HG03060 (cell line): Measurements from ENCODE around the gene BCAM.
"Not testable (repeated sequence)": the region's sequence is repeated elsewhere in the genome, so short reads cannot be mapped to it uniquely, and the experiment has no call there.

Experiments
- ATAC-seq: cut with Tn5 transposase; IDR thresholded peaks from one replicate; pipeline ENCODE4 v1.9.1; 2021; ENCODE audit warnings: low read depth, moderate number of reproducible peaks; ENCODE audit not compliant: unreplicated experiment

BCAM gene

DNA sequence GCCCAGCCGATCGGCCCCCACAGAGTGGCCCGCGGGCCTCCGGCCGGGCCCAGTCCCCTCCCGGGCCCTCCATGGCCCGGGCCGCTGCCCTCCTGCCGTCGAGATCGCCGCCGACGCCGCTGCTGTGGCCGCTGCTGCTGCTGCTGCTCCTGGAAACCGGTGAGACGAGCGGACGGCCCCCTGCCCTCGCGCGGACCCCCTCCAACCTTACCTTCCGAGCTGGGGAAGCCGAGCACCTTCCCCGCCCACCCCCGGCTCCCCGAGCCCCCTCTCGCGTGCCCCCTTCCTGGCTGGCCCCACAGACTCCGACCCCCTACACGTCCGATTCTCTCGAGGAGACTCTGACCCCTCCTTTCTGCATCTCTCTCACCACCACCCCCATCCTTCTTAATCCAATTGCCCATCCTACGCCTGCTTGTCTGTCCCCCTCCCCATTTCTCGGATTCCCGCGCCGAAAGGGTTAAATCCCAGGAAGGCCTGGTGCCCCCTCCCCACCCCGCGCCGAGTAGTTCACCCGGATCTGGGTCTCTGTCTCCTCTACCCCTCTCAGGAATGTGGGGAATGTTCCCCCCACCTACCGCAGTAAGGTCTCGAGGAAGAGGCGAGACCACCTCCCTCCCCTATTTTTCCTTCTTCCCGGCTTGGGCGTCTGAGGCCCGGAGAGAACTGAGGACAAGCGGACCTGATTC lies 37.7 kb downstream of the BCAM start:
- no peak for ATAC-seq

DNA sequence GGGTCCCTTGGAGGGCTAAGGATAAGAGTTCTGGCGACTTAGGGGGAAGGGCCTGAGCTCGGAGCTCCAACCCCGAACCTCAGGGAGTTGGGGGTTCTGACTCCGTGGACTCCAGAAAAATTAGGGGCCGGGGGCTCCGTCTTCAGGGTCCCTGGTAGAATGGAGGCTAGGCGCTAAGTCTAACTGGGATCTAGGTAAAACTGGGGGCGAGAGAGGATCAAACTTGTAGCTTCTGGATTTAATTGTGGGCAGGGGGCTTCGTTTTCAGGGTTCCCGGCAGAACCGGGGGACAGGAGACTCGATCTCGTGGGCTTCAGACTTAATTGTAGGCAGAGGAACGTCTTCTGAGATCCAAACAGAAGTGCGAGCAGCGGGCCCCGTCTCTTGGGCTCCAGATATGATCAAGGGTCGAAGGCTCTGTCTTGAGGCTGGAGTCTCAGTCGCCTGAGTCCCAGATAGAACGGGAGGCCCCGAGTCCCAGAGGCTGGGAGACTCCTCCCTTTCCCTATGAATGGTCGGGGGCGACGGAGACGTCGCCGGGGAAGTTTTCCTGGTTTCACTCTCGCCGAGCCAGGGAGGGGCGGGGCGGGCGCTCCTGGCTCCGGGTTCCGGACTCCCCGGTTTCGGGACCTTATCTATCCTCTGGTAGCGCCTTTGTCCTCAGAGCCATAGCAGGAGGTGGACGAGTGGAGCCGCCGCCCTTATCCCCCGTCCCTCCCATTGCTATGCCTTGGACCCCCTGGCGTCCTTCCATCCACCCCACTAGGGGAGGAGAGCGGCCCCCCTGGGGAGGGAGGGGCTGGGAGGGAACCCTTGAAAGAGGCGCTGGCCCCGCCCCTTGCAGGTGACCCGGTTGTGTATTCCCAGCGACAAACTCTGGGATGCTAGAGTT lies 38.5 kb downstream of the BCAM start:
- no peak for ATAC-seq

DNA sequence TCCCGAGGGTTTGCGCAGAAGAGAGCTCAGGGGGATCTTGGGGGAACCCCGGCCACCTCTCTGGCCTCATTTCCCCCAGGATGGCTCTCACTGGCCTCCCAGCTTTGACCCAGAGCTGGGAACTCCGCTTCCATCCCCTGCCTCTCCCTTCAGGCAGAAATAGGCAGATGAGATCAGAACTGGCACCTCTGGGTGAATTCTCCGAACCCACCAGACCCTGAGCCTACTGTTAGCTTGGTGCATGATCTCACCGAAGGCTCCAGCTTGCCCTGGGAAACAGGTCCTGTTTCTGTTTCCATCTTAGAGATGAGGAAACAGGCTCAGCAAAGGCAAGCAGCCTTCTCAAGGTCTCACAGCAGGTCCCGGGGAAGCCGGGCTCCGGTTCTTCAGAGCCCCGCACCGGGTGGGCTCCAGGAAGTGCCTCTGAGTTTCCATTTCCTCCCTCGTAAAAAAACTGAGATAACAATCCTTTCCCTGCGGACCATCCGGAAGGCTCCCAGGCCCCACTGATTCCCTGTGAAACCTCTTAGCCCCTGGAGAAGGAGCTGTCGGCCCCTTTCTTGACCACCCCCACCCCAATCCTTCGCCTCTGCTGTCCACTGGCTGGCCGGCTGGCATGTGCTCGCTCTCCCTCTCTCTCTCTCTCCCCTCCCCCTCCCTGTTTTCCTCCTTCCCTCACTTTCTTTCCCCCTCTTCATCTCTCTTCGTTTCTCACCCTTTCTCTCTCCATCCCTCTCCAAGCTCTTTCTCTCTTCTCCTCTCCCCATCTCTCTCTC lies 39.3 kb downstream of the BCAM start:
- no peak for ATAC-seq

DNA sequence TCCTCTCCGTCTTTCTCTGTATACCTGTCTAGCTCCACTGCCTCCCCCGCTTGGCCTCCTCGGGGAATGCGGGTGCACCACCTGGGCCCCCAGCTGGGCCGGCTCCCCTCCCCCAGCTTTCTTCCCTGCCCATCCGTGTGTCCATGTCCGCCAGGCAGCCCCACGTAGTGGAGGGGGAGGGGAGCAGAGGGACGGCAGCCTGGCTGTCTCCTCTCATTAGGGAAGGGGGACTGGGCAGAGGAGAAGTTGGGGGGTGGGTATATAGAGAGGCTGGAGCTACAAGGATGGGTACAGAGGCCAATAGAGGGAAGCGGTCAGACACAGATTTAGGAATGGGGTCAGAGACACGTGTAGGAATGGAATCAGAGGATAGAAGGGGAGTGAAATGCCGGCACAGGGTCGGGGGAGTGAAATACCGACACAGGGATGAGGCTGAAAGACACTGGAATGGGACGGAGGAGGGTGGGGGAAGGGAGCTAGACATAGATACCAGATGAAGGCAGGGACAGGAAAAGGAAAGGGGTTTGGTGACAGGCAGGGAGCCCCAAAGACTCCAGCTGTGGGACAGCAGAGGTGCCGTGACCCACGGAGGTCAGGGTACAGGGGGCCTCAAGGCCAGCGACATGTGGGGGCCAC lies 40.0 kb downstream of the BCAM start:
- ATAC-seq = no peak

DNA sequence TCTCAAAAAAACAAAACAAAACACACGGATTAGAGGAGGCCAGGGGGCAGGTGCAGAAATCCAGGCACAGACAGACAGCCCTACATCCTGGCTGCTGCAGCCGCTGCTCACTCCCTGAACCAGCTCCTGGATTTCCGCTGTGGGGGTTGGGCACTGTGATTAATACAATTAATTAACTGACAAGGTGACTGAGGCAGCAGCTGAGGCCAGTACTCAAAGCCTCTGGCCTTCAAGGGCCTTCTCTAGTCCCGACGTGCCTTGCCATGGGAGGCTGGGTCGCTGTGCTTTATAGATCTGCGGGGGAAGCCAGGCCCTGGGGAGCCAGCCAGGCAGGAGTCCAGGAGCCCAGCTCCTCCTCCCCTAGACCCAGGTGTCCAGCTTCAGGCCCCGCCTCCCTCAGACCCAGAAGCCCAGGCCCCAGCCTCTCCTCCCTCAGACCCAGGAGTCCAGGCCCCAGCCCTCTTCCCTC lies 41.8 kb downstream of the BCAM start:
- no peak for ATAC-seq

DNA sequence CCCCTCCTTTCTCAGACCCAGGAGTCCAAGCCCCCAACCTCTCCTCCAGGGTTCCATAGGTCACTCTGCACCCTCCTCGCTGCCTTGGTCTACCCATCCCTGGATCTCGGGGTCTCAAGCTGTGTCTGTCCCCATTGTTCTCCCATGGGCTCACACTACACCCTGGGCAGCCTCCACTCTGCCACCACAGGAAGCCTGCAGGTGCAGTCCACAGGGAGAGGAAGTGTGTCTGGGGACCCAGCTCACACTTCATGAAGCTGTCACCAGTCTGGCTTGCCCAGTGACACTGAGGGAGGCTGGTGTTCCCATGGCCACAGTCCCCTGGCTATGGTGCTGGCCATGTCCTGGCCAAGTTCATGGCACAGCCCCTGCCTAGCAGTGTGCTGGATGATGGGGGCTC lies 42.5 kb downstream of the BCAM start:
- ATAC-seq = no peak

DNA sequence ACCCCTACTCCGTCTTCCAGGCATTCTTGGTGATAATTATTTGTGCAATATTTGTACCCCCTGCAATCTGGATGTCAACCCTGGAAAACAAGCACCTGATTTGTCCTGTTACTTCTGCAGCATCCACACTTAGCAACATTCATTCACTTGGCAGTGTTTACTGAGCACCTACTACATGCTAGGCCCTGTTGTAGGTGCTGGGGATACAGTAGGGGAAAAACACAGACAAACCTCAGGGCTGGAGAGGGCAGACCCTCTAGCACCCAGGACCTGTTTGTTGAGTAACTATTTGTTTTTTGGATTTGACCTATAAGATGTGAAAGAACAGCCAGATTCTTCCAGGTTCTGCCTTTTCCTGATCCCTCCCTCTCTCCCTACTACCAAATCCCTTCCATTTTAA lies 46.7 kb downstream of the BCAM start:
- no peak for ATAC-seq

DNA sequence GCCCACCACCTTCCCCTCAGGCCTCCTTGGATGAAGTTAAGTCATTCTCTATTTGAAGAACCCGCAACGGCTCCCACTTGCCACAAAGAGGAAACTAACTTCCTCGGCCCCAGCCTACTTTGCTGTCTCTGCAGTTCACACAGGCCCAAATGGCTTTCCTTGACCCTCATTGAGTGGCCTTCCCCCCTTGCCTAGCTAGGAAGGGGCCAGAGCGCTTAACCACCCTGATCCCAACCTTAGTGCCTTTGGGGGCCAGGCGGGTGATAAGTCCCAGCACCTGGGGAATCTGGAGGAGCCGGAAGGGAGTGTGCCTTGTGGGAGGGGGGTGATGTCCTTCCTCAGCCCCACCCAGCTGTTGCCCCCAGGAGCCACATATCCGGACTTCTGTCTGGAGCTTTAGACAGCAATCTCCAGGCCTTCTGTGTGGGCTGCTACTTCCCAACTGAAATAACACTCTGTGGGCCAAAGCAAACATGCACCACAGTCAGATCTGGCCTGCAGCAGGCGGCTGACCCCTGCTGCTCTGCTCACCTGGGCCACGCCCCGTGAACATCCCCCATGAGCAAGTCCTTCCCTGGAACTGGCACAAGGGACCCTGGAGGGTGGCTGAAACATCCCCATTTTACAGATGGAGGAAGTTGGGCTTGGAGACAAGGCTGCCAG lies 47.6 kb downstream of the BCAM start:
- ATAC-seq = no peak

DNA sequence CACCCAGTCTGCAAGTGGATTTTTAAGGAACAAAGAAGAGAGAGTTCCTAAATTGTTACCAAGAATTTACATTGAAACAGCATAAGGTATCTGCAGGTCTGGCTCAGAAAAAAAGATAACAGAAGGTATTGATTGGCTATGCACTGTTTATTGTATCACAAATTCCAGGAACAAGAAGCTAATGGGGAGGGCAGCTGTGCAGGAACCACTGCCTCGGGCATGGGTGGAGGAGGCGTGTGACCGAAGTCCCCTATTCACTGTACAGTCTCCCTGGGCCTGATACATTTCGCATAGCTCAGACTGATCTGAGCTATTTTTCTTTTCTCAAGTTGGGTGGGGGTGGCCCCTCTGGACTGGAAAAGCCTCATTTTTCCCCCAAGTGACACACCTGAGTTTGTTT lies 48.9 kb downstream of the BCAM start:
- ATAC-seq = no peak

DNA sequence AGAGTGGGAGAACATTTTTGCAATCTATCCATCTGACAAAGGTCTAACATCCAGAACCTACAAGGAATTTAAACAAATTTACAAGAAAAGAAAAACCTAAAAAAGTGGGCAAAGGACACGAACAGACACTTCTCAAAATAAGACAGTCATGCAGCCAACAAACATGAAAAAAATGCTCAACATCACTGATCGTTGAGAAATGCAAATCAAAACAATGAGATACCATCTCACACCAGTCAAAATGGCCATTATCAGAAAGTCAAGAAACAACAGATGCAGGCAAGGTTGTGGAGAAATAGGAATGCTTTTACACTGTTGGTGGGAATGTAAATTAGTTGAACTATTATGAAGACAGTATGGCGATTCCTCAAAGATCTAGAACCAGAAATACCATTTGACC lies 52.7 kb downstream of the BCAM start:
- not testable (repeated sequence) for ATAC-seq

DNA sequence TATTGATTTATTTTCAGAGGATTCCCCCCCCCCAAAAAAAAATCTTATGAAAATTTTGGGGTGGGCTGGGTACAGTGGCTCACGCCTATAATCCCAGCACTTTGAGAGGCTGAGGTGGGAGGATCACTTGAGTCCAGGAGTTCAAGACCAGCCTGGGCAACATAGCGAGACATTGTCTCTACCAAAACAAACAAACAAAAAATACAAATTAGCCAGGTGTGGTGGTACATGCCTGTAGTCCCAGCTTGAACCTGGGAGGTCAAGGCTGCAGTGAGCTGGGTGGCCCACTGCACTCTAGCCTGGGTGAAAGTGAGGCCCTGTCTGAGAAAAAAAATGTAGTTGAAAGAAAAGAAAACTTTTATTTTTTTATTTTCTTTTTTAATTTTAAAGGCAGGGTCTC lies 55.1 kb downstream of the BCAM start:
- ATAC-seq = no peak

DNA sequence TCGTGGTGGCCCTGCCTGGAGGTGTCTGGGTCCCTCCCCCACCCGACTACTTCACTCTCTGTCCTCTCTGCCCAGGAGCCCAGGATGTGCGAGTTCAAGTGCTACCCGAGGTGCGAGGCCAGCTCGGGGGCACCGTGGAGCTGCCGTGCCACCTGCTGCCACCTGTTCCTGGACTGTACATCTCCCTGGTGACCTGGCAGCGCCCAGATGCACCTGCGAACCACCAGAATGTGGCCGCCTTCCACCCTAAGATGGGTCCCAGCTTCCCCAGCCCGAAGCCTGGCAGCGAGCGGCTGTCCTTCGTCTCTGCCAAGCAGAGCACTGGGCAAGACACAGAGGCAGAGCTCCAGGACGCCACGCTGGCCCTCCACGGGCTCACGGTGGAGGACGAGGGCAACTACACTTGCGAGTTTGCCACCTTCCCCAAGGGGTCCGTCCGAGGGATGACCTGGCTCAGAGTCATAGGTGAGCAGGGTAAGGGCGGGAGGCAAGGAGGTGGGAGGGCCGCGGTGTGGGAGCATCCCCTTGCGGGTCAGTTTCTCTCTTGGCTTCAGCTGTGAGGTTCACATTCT lies 56.4 kb downstream of the BCAM start:
- no peak for ATAC-seq

DNA sequence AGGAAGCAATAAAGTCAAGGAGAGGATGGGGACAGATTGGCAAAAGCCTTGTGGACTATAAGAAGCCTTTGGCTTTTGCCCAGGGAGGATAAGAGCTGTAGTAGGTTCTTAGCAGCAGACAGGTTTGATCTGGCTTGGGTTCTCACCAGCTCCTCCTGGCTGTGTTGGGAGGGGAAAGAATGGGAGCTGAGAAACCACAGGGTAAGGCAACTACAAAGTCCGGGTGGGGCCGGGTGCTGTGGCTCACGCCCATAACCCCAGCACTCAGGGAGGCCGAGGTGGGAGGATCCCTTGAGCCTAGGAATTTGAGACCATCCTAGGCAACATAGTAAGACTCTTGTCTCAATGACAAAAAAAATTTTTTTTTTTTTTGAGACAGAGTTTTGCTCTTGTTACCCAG lies 57.8 kb downstream of the BCAM start:
- ATAC-seq = no peak

DNA sequence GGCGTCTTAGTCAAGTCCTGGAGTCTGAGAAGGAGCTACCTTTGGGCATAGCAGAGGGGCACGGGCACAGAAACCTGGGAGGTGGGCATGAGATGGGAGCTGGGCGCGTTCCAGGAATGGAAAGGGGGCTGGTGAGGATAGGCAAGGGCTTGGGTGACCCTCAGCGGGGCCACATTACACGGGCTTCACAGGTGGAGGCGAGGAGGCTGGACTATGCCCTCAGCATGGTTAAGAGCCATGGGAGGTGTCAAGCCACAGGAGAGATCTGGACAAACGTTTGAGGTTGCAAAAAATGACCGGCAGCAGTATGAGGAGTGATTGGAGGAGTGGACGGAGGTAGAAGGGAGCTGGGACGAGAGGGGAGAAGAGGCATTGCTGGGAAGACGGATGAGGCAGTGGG lies 58.7 kb downstream of the BCAM start:
- no peak for ATAC-seq

DNA sequence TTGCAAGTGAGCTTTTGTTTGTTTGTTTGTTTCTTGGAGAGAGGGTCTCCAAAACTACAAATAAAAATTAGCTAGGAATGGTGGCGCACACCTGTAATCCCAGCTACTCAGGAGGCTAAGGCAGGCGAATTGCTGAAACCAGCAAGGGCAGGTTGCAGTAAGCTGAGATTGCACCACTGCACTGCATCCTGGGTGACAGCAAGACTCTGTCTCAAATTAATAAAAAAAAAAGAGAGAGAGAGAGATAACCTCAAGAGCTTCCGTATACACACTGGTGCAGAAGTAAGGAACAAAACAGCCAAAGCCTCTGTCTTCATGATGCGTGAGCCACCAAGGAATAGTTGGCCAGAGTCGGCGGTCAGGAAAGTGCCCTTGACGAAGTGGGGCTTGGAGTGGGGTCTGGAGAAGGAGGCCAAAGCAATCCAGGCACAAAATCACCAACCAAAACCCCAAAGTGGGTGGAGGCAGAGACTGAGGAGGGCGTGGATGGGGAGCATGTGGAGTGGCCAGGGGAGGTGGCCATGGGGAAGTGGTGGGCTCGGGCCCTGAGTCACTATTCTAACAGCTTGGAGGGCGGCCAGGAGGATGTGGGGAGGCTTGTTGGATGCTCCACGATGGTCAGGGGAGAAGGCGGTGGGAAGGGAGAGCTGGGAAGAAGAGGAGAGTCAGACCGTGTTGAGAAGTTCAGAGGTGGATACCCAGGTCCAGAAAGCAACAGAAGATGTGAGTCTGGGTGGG lies 61.0 kb downstream of the BCAM start:
- ATAC-seq = no peak
